Stimulated activated CD4-positive, alpha-beta T cell treated with anti-CD3 and anti-CD28 coated beads, Interleukin-4, amount 100 ng/mL, for 24 hours (primary cell): ENCODE data around the gene GP1BA.

Experiments
- DNase-seq: peaks from one replicate; pipeline ENCODE4 v3.0.0-alpha.2; 2020

Gene GP1BA

DNA sequence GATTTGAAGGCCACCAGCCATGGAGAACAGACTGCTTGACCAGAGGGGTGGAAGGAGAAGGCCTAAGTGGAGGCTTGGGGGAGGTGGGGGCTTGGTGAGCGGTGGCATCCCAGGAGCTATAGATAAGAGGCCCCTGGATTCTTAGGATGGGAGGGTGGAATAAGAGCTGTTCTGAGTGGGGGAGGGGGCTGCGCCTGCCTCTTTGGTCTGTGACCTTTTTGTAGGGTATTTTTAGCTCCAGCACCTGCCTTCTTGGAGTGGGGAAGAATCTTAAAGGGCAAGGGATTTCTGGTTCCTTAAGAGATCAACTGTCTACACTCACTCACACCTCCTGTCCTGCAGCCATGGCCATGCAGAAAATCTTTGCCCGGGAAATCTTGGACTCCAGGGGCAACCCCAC lies 19.4 kb downstream of the GP1BA start:
- no peak for DNase-seq

DNA sequence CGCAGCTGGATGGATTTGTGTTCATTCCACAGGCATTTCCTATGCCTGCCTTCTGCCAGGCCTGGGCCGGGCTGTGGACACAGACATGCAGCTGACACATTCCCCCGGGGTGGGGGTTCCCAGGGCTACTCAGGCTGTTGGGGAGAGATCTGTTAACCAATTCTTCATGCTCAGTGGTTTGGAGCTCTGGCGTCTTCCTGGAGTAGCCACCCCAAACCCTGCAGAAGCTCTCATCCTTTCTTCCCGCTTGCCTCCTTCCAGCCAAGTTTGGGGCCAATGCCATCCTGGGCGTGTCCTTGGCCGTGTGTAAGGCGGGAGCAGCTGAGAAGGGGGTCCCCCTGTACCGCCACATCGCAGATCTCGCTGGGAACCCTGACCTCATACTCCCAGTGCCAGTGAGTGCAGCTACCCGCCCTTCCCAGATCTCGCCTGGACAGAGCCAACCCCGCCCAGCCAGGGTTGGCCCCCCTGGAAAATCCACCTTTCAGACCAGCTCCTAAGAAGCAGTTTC lies 21.4 kb downstream of the GP1BA start:
- no peak for DNase-seq

DNA sequence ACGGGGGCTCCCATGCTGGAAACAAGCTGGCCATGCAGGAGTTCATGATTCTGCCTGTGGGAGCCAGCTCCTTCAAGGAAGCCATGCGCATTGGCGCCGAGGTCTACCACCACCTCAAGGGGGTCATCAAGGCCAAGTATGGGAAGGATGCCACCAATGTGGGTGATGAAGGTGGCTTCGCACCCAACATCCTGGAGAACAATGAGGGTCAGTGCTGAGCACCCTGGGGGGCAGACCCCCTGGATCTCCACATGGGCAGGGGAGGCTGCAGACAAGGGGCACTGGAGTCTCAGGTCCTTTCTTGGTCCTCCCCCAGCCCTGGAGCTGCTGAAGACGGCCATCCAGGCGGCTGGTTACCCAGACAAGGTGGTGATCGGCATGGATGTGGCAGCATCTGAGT lies 23.0 kb downstream of the GP1BA start:
- DNase-seq = no peak

DNA sequence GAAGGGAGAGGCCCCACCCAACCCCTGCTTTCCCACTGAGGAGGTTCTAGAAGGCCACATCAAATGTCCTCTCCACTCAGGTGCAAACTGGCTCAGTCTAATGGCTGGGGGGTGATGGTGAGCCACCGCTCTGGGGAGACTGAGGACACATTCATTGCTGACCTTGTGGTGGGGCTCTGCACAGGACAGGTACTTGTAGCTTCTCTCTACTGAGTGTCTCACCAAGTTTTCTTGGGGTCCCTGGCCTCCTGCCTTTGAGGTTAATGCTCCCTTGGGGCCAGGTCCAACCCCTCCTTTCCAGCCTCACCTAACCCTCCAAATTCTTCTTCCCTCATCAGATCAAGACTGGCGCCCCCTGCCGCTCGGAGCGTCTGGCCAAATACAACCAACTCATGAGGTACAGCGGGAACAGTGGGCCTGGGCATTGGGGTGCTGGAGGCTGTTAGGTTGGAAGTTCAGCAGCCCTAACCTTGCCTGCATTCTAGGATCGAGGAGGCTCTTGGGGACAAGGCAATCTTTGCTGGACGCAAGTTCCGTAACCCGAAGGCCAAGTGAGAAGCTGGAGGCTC lies 24.5 kb downstream of the GP1BA start:
- DNase-seq = peak; percentile 47

DNA sequence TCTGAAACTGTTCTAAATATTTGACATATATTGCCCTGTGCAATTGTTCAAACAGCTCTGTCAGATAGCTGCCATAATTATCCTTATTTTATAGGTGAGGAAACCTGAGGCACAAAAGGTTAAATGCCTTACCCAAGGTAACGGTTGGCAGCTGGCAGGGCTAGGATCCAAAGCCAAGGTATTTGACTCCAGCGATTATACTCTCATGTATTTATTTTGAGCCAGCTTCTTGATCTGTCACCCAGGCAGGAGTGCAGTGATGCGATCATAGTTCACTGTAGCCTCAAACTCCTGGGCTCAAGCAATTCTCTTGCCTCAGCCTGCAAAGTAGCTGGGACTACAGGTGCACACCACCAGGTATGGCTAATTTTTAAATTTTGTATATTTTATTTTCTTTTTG lies 26.0 kb downstream of the GP1BA start:
- no peak for DNase-seq

DNA sequence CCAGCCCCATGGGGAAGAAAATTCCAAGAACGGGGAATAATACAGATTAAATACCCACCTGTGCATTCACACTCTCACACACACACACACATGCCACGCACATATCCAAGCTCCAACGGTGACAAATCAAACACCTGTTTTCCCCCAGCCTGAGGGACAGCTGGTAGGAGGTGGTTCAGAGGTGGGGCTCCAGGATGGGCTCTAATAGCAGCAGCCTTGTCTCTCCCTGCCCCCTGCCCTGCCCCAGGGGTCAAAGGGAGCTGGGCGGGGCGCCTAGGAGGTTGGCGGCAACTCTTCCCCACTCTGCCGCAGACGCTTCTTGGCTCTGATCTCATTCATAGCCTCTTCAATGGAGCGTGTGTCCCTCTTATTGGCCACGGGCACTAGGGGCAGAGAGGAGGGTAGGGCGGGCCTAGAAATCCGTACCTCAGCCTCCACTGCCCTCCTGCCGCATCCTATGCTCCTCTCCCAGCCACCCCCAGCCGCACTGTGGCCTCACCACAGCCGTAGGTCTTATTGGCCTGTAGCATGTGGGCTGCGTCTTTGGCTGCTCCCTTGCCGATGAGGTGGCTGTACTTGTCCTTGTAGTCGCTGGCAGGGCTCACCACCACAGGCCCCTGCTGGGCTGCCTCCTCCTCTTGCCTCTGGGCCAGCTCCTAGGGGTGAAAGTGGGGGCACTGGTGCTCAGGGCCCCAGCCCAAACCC lies 27.3 kb downstream of the GP1BA start:
- DNase-seq = no peak

DNA sequence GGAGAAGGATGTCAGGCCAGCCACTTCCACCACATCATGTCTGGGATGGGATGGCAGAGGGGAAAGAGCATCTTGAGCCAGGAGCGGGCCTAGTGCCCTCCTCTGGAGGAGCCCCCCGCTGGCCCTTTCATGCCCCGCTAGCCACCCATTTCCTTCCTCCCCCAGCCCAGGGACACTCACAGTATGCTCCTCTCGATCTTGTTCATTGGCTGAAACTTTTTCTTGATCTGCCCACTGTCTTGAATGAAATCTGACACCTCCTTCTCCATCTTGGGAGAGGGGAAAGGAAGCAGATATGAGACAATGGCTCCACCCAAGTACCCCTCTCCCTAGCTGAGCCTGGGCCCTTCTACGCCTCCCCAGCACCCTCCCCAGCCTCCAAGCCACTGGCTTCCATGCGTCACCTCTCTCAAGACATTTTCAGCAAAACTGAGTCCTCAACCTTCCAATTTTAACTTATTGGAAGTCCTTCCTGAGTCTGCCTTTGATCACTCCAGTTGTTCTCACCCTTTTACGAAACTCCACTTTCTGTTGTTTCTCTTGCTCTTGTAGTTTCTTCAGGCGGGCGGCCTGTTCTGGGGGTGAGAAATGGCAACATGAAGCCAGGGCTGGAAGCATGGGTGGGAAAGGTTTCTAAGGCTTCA lies 28.3 kb downstream of the GP1BA start:
- no peak for DNase-seq

DNA sequence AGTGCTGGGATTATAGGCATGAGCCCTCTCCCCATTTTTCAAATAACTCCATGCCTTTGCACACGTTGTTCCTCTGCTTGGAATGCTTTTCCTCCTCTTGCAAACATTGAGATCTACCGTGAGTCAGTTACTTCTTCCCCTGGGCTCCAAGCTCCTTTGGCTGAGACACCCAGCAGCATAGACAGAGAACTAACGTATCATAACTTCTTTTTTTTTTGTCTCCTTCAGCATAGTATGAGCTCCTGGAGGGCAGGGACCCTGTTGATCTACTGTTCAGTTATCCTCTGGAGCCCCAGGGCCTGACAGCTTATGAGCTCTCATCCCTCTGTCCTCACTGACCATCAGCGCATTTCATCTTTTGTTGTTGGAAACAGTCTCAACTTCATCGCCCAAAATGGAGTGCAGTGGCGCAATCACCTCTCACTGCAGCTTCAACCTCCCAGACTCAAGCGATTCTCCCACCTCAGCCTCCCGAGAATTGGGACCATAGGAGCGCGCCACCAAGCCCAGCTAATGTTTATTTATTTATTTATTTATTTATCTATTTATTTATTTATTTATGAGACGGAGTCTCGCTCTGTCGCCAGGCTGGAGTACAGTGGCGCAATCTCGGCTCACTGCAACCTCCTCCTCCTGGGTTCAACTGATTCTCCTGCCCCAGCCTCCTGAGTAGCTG lies 33.4 kb downstream of the GP1BA start:
- no peak for DNase-seq

DNA sequence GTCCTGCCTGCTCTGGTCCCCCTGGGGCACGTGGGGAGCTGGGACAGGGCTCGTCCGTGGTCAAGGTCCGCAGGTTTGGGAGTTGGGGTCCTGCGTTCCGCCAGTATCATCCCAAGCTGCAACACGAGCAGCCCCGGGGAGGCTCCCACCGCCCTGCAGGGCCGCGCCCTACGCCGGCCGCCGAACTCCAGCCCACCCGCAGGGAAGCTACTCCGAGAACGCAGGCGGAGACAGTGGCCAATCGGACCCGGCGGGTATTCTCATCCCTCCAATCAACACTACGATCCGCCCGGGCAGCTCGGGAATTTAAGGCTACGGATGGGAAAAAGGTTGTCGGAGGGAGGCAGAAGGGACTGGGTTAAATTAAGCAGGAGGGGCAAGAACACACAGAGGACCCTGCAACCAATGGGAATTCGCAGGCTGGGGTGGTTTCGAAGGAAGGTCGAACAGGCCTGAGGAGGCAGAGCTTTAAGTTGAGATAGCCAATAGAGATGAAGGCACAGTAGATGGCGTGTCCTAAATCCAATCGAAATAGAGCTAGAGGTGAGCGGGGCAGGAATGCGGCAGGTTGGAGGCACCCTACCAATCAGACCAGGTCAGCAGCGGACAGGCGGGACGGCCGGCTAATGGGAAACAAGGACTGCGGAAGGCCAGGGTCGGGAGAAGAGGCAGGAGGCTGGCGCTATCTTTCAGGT lies 34.9 kb downstream of the GP1BA start:
- DNase-seq = peak; percentile 96

DNA sequence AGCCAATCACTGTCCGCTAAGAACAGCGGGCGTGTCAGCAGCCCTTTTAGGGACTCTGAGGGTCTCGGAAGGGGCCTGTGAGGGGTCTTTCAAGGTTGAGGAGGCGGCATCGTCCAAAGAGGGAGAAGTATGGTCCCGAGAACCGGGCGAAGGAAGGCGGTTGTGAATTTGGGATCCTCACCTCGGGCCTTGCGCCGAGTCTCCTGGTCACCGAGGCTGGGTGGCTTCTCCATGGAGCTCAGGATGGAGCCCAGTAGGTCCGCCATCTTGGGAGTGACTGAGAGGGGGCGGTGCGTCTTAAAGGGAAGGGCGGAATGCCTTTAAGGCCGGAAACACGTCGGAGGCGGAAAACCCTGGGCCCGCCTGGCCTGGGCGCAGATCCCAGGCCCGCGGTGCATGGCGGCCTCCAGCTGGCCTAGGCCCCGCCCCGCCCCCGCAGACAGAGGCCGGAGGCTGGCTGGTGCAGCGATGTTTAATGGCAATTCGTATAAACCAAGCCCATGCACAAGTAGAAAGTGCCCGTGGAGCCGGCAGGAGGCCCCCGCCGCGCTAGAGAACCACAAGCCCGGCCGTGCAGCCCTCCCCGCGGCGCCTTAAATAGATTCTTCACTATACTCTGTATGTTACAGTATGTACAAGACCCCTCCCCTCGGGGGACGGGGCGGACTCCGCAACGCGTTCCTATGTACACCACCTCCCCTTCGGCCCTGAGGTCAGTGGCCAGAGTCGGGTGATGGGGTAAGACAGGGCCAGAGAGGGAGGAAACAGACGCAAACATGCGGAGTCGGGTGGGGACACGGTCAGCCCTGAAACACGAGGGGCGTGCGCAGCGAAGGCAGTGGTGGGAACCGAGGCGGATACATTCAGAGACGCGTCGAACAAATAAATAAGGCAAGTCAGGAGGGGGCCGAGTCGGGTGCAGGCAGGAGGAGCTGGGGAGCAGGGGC lies 35.7 kb downstream of the GP1BA start, which contains the start of gene SPAG7:
TSS of gene SPAG7 (minus strand) at position 279 of the 947 bp plus-strand sequence. CDS start at position 266, 13 bp downstream.
- peak; percentile 94 for DNase-seq

DNA sequence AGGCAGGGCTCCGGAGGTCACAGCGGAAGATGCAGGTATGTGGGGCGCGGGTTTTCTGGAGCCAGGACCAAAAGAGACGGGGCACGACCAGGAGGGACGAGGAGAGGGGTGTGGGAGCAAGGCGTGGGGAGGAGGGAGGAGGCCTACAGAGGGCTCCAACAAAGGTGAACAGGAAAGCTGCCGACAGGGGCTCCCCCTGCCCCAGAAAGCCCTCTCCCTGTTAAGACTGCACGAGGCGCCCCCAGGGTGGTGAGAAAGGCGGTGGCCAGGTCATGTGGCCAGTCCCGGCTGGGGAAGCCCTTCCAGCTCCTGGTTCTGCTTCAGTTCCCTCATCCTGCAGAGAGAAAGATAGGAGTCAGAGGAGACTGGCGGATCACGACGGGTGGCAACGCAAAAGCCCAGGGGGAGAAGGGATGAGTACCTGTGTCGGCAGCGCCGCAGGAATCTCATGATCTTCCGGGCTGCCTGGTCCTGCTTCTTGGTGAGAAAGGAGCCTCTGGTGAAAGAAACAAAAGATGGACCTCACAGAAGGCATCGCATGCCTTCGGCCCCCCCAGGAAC lies 36.5 kb downstream of the GP1BA start:
- peak; percentile 52 for DNase-seq

DNA sequence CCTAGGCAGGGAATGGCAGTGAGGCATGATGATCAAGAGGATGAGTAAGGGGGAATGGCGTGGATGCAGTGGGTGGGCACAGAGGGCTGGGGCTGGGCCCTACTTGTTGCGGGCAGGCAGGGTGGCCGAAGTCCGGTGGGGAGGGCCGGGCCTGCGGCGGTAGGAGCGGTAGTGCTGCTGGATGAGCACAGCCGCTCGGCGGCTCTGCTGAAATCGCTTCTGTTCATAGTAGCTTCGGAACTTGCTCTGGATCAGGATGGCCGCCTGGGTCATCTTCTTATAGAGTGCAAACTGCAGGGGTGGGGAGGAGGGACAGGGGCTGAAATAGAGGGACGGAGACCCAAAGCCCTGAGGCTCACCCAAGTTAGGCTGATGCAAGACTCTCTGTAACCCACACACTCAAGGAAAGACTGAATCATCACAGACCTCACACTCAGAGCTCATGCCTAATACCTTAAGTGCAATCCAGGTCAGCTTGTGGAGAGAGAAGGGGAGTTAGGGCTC lies 37.0 kb downstream of the GP1BA start:
- DNase-seq = peak; percentile 70

DNA sequence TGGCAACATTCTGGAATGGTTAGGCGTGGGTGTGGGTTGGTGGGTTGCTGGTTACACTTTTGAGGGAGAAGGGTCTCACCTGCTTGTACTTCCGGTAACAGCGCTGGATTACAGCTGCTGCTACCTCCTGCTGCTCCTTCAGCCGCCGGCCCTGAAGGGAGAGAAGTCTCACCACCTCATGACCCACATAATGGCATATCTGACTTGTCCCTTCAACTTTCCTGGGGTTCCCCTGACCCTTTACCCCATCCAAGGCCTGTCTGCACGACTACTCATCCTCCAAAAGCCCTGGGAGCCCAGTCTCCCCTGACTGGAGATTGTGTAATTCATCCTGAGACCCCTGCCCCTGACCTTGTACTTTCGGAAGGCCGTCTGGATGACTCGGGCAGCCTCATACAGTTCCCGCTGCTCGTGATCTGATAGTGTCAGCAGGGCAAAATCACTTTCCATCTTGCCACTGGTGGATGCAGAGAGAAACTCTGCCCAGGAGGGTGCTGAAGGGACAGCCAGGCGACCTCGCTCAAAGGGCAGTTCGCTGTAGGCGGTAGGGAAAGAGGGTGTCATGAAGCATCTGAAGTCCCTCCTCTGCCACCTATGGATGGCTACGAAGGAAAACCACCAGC lies 37.6 kb downstream of the GP1BA start:
- peak; percentile 30 for DNase-seq

DNA sequence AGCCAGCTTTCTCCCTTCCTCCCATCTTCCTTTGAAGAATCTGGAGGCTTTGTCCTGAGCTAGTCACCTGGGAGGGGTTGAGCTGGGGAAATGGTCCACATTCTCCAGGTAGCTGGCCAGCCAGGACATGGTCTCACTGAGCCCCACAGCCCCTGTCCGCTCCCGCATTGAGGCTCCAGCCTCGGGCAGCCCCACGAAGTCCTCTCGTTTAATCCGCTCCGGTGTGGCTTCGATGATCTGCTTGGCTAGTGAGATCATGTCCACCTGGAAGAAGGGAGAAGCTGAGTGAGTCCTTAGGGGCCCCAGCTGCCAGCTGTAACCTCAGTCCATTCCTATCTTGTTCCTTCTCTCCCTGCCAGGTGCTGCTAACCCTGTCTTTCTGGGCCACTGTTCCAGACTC lies 38.2 kb downstream of the GP1BA start:
- no peak for DNase-seq

DNA sequence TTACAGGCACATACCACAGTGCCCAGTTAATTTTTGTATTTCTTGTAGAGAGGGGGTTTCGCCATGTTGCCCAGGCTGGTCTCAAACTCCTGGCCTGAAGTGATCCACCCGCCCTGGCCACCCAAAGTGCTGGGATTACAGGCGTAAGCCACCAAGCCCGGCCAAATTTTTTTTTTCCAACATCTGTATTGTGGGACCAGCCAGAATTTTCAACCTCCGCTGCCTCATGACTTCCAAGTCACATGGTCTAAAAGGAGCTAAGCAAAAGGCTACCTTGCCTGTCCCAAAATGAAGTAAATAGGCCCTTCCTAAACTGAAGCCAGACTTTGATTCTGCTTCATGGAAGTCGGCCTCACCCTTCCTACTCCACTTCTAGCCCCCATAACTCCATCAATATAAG lies 39.7 kb downstream of the GP1BA start:
- DNase-seq = no peak

DNA sequence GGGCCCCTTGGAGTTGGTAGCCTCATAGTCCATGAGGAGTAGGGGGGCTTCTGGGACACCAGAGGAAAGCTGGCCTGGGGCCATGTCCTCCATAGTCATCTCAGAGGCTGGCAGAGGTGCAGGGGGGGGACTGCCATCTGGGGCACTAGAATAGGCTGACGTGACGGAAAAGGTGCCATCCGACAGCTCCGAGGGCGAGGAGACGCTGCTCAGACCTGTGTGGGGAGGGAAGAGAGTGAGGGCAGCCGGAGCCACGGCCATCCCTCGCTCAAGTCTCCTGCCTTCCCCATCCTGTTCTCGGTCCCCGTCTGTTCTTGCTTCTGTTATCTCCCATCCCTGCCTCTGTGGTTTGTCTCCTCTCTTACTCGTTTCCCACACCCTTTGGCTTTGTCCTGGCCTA lies 40.2 kb downstream of the GP1BA start:
- no peak for DNase-seq

DNA sequence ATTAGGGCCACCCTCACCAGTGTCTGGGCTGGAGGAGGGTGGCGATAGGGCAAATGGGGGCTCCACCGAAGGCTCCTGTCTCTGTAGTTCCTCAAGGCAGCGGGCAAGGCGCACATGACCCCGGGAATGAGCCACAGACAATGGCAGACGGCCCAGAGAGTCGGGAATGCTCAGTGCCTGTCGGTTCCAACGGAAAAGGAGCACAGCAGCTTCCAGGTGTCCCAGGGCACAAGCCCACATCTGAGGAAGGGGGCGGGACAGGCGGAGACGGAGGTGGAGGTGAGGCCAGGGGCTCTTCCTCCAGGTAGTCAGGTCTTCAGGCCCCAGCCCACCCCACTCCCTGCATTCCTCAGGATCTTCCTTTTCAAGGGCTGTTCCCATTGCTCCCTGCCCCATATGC lies 40.7 kb downstream of the GP1BA start:
- DNase-seq = no peak

DNA sequence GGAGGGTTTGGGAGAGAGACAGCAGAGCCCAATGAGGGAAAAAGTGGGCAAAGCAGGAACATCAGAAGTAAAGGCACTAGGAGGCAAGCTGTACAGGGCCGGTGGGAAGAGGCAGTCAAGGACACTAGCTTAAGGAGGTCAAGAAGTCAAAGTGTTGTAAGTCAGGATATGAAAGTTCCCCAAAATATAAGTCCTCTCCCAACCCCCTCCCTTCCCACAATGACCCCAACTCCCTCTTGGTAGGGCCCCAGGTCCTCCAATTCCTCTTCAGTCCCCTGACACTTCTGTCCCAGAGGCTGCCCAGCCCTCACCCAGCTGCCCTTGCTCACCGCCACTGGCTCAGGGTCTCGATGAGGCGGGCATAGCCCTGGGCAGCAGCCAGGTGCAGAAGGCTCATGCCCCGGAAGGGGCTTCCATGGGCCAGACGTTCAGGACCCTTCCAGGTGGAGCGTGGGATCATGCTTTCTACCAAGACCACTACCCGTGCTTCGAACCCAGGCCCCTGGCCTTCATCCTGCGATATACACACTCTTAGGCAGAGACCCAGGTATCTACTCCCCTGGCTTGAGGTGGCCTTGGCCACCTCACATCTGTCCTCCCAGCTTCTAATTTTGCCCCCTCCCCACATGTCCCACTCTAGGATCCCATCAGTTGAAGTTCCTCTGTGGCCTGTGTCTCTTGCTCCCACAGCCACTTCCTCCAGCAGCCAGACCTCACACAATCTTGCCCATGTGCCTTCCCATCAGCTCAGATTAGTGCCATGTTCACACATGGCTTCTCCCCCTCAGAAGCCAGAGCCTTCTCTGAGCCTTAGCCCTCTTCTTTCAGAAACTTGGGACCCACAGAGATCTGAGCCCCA lies 41.4 kb downstream of the GP1BA start:
- no peak for DNase-seq

DNA sequence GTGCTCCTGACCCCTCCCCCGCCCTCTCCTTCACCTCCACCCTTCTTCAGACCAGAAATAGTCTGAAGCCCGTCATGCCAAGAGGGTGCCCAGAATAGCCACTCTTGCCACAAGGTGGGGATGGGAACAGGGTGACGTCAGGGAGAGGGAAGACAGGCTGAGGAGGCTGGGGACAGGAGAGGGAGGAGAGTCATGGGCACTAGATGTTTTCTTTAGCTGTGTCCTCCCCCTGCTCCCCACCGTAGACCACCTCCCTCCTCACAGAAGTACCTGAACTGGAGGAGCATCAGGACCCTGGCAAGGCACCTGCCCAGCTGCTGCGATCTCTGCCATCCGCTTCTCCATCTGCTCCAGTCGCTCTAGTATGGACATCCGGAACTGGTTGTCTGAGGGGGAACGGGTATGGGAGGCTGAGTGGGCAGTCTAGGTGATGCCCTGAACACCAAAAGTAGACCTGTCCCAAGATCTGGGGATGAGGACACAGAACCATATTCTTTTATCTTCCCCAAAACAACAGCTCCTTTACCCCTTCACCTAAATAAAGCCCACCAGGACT lies 42.1 kb downstream of the GP1BA start:
- DNase-seq = no peak
